GM15510 (cell line): ENCODE measurements around the gene CFAP57.

Experiments used
- POLR2A ChIP-seq: IDR thresholded peaks from 3 replicates; pipeline ENCODE4 v1.6.1; 2011; ENCODE audit warnings: borderline replicate concordance; ENCODE audit not compliant: insufficient read length; ENCODE audit errors: extremely low read depth

CFAP57 gene

GRCh38 chr1:43234267-43234666 lies 62.1 kb downstream of the CFAP57 start:
- TF ChIP-seq POLR2A = no peak

DNA sequence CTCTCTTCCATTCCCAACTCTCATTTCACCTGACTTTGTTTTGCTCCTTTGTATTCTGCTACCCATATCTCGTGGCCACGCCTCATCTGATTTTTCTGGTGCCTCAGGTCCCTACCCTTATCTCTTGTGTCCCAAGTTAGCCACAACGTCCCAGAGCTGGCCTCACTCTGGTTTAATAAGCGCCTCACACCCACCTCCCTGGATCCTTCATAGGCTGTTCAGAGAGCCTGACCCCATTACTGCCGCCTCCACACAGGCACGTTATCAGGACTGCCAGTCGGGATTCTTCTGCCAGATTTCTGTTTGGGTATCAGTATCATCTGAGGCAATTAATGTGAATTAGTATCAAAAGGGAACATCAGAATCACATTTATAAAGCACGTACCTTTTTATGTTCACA lies 62.9 kb downstream of the CFAP57 start:
- no peak for TF ChIP-seq POLR2A

DNA sequence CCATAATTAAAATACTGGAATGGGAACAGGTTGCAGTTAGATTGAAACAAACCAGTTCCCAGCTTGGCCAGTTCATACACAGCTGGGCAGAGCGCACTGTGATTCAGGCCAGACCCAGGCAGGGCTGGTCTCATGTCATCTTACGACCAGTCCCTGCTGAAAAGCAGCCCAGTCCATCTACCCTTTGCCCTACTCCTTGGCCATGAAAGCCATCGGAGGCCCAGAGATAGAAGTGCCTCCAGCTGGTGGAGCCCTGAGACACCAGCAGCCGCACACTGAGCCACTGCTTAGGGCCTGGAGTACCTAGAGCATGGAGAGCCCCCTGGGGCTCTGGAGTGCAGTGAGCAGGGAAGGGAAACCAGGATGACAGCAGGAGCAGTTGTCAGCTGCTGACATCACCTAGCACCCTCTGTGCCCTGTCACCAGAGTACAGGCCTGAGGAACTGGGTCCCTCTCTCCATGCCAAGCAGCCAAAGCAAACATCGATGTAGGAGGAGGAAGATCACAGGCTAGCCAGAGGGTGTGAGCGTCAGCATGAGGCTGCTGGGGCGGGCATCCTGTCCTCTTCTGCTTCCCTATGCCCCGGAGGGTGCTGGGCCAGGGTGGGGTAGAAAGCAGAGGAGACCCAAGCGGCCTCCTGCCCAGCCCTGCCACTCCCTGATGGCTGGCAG lies 63.5 kb downstream of the CFAP57 start:
- no peak for TF ChIP-seq POLR2A

DNA sequence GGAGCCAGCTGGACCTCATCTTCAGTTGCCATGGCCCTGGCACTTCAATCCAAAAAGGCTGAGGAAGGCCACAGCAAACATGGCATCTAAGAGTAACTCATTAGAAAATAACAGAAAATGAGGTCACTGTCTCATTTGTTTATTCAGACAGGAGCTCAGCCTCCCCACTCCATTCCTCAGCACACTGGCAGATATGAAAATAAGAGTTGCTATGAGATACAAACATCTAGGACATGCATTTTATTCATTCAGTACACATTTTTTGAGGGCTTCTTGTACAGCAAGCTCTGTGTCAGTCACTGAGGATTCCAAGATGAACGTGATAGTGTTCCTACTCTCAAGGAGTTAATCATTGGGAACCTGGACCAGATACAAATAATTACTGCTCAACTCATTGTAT lies 65.0 kb downstream of the CFAP57 start:
- TF ChIP-seq POLR2A = no peak

DNA sequence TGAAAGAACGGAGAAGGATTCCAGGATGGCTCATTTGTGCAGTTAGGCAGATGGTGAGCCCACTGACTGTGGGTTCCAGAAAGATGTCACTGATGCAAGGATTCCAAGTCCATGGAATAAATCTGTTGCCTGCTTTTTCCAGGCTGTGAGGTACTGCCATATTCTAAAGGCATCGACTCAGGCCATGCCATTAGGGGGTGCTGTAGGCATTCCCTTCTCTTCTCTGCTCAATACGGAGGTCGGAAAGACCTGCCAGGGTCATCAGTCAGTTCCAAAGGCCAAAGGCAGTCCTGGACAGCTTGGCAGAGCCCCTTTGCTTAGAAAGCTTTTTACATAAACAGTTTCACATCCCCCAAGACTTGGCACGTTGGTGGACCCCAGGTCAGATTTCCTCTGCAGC lies 66.0 kb downstream of the CFAP57 start:
- TF ChIP-seq POLR2A = no peak

GRCh38 chr1:43238991-43239469 lies 66.9 kb downstream of the CFAP57 start:
- no peak for TF ChIP-seq POLR2A

DNA sequence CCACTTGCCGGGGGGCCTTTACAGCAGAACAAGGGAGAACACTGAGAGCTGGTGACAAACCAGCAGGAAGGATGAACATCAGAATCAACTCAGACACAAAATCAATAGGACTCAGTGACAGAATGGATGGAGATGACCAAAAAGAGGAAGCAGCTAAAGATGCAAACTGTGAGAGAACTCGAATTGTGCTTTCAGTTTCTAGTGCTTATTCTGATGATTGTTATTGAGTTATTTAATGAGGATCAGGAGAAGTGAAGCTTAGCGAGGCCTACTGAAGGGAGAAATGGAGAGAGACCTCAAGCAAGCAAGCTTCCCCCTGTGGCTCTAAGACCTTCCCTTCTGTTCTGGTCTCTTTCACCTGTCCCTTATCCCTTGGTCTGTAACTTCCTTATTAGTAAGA lies 67.4 kb downstream of the CFAP57 start:
- no peak for TF ChIP-seq POLR2A

GRCh38 chr1:43241413-43241836 lies 69.3 kb downstream of the CFAP57 start:
- no peak for TF ChIP-seq POLR2A

DNA sequence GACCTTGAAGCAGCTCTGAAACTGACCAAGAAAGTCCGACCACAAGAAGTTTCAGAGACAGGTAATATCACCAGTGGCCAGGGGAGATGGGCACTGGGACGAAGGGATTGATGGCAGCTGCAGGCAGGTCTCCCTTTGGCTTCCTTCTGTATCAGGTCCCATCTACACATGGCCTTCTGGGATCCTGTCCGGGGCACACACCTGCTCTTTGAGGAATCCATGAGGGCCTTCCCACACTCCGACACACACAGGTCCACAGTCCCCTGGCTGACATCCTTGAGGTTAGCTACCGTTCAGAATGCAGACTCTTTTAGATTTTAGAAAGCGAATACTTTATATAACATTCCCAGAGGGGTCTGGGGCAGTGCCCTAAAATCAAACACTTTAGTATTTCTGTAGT lies 71.2 kb downstream of the CFAP57 start:
- no peak for TF ChIP-seq POLR2A

DNA sequence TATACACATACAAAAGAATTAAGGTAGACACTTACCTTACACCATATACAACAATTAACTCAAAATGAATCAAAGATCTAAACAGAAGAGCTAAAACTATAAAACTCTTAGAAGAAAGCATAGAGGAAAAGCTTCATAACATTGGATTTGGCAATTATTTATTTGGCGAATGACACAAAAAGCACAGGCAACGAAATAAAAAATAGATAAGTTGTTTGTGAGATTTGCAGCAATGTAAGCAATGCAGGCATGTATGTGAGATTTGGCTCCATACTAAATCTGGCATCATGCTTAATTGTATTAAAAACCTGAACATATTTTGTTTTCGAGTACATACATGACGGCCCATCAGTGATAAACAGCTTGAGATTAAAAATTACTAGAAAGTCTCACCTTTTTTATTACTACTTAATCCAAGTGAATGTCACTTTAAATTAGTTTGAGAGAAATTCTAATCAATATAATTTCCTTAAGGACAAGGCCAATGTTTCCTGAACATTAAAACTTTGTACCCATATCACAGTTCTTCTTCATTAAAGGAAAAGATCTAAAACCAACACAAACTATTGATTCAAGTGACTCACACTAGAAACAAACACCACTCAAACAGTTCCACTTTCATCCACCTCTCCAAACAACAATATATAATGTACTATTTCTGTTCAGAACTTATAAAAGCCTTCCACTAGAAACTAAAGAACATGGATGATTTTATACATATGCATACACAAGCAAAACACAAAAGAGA lies 74.5 kb downstream of the CFAP57 start:
- TF ChIP-seq POLR2A = no peak

- TF ChIP-seq POLR2A = no peak
Measured at GRCh38 chr1:43247256-43247921, 75.3 kb downstream of the CFAP57 start.

GRCh38 chr1:43250351-43250761 lies 78.2 kb downstream of the CFAP57 start:
- TF ChIP-seq POLR2A = no peak

DNA sequence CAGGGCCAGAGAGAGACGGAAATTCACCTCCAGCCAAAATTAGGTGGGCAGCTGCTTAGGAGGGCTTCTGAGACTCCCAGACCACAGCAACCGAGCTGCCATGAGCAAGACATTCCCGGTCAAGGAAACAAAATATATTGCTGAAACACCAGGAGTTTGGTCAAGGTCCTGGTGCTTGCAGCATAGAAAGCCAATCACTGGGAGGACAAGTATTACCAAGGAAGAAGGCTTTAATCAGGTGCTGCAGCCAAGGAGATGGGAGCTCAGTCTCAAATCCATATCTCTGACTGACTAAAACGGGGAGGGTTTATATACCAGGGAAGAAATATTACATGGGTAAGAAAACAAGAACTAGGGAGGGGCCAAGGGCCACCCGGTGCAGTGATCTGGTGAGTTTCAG lies 78.9 kb downstream of the CFAP57 start:
- no peak for TF ChIP-seq POLR2A

- TF ChIP-seq POLR2A = no peak
Measured at GRCh38 chr1:43252225-43252624, 80.1 kb downstream of the CFAP57 start.

DNA sequence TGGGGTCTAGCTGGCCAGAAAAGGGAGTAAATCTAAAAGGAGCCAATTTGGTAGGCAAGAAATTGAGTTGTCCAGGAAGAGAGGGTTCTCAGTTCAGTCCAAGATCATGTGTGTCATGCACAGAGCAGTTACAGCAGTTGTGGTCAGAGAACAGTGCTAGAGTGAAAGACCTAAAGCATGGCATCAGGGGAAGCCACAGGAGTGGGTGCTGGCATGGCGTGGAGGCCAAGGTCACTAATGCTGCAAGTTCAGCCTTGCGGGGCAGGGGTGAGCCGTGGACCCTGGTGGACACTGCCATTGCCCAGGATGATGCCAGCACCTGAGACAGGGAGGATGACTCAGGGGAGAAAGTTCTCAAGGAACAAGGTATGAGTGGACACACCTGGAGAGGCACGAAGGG lies 81.0 kb downstream of the CFAP57 start:
- TF ChIP-seq POLR2A = no peak
